ENCODE data around the gene BTG2. TPM values are rescaled to one million over a fixed set of nuclear protein-coding genes. Genes with fewer than 3 reads are reported as not detected.
"Not testable (repeated sequence)": the region's sequence is repeated elsewhere in the genome, so short reads cannot be mapped to it uniquely, and the experiment has no call there.

BTG2 gene
- total RNA-seq = 100 to 1,000 TPM in 1 of 2 donors, 10 to 100 TPM in 1; 82.6 to 157 TPM

GRCh38 chr1:203304919-203305808, at the start of gene BTG2:
TSS of gene BTG2 (plus strand) at chr1:203305519. CDS start at chr1:203305607, 88 bp downstream.
- peak within 1 kb of the TSS; percentile 96 to 97 for H3K27ac Mint-ChIP-seq
- ATAC-seq = peak; percentile 91 to 94
- peaks cover 72 to 76% of the 10 kb centered on the region in 2 donors for H3K4me1 Mint-ChIP-seq (ENCODE audit: low read depth in 2 of 2)
- H3K4me3 Mint-ChIP-seq = peak within 1 kb of the TSS; percentile 97
- peak; percentile 97 for DNase-seq (ENCODE audit: low spot score)
- H3K9me3 Mint-ChIP-seq = no peaks in the 10 kb centered on the region
- no peaks in the 10 kb centered on the region for H3K27me3 Mint-ChIP-seq
- H3K36me3 Mint-ChIP-seq = peaks cover 39% of the 10 kb centered on the region

GRCh38 chr1:203256636-203257035, 48.7 kb upstream of the BTG2 start:
- H3K36me3 Mint-ChIP-seq; H3K9me3 Mint-ChIP-seq; H3K27ac Mint-ChIP-seq; H3K4me3 Mint-ChIP-seq; ATAC-seq; H3K4me1 Mint-ChIP-seq (ENCODE audit: low read depth in 2 of 2); DNase-seq (ENCODE audit: low spot score): not testable (repeated sequence)
- H3K27me3 Mint-ChIP-seq = peaks cover 50 to 65% of the 10 kb centered on the region in 2 donors

GRCh38 chr1:203263496-203263895, 41.8 kb upstream of the BTG2 start:
- Mint-ChIP-seq H3K4me3 (no peak overlapping the region), H3K27me3 (peaks cover 12 to 29% of the 10 kb centered on the region in 2 donors), H3K9me3 (no peaks in the 10 kb centered on the region), H3K4me1 (ENCODE audit: low read depth in 2 of 2) (peaks cover 6 to 10% of the 10 kb centered on the region in 2 donors), H3K27ac (no peak overlapping the region), H3K36me3 (no peaks in the 10 kb centered on the region)
- ATAC-seq = peak in 1 of 2 donors; percentile 51
- no peak for DNase-seq (ENCODE audit: low spot score)

- DNase-seq (ENCODE audit: low spot score) = no peak
- no peaks in the 10 kb centered on the region for H3K9me3 Mint-ChIP-seq
- peaks cover 6 to 10% of the 10 kb centered on the region in 2 donors for H3K4me1 Mint-ChIP-seq (ENCODE audit: low read depth in 2 of 2)
- no peak overlapping the region for H3K4me3 Mint-ChIP-seq
- no peak overlapping the region for H3K27ac Mint-ChIP-seq
- peaks cover 10 to 28% of the 10 kb centered on the region in 2 donors for H3K27me3 Mint-ChIP-seq
- no peak for ATAC-seq
- H3K36me3 Mint-ChIP-seq = no peaks in the 10 kb centered on the region
Measured at GRCh38 chr1:203264052-203264501, 41.2 kb upstream of the BTG2 start.

- peaks cover 6 to 10% of the 10 kb centered on the region in 2 donors for H3K4me1 Mint-ChIP-seq (ENCODE audit: low read depth in 2 of 2)
- DNase-seq (ENCODE audit: low spot score) = no peak
- no peaks in the 10 kb centered on the region for H3K36me3 Mint-ChIP-seq
- H3K27ac Mint-ChIP-seq = no peak overlapping the region
- no peak for ATAC-seq
- peaks cover 5 to 17% of the 10 kb centered on the region in 2 donors for H3K27me3 Mint-ChIP-seq
- no peaks in the 10 kb centered on the region for H3K9me3 Mint-ChIP-seq
- H3K4me3 Mint-ChIP-seq = no peak overlapping the region
Measured at GRCh38 chr1:203265541-203265940, 39.8 kb upstream of the BTG2 start.

GRCh38 chr1:203266140-203266539, 39.2 kb upstream of the BTG2 start:
- H3K36me3 Mint-ChIP-seq; DNase-seq (ENCODE audit: low spot score); H3K4me3 Mint-ChIP-seq; ATAC-seq; H3K27ac Mint-ChIP-seq; H3K9me3 Mint-ChIP-seq: not testable (repeated sequence)
- H3K27me3 Mint-ChIP-seq = peaks cover 0 to 11% of the 10 kb centered on the region in 2 donors
- peaks cover 10 to 14% of the 10 kb centered on the region in 2 donors for H3K4me1 Mint-ChIP-seq (ENCODE audit: low read depth in 2 of 2)

- Mint-ChIP-seq H3K27ac (peak overlapping the region; percentile 73 to 91), H3K4me3 (peak overlapping the region; percentile 78), H3K36me3 (no peaks in the 10 kb centered on the region), H3K4me1 (ENCODE audit: low read depth in 2 of 2) (peaks cover 15 to 20% of the 10 kb centered on the region in 2 donors), H3K27me3 (peaks cover 0 to 3% of the 10 kb centered on the region in 2 donors), H3K9me3 (no peaks in the 10 kb centered on the region)
- ATAC-seq = peak; percentile 78 to 82
- peak; percentile 87 for DNase-seq (ENCODE audit: low spot score)
Measured at GRCh38 chr1:203267347-203267846, 37.9 kb upstream of the BTG2 start.

- no peaks in the 10 kb centered on the region for H3K36me3 Mint-ChIP-seq
Measured at GRCh38 chr1:203267912-203268311, 37.4 kb upstream of the BTG2 start.

GRCh38 chr1:203268901-203269653, 36.2 kb upstream of the BTG2 start:
- H3K36me3 Mint-ChIP-seq = no peaks in the 10 kb centered on the region
- peaks cover 24 to 28% of the 10 kb centered on the region in 2 donors for H3K4me1 Mint-ChIP-seq (ENCODE audit: low read depth in 2 of 2)
- H3K27me3 Mint-ChIP-seq = peaks cover 0 to 3% of the 10 kb centered on the region in 2 donors
- no peak overlapping the region for H3K27ac Mint-ChIP-seq
- ATAC-seq = peak in 1 of 2 donors; percentile 7
- H3K9me3 Mint-ChIP-seq = no peaks in the 10 kb centered on the region
- no peak for DNase-seq (ENCODE audit: low spot score)
- no peak overlapping the region for H3K4me3 Mint-ChIP-seq

More at GRCh38 chr1:203267912-203268311, 37.4 kb upstream of the BTG2 start:
- Mint-ChIP-seq H3K4me3 (peak overlapping the region; percentile 78), H3K27me3 (peaks cover 0 to 3% of the 10 kb centered on the region in 2 donors), H3K9me3 (no peaks in the 10 kb centered on the region), H3K27ac (peak overlapping the region; percentile 73 to 91), H3K4me1 (ENCODE audit: low read depth in 2 of 2) (peaks cover 17 to 20% of the 10 kb centered on the region in 2 donors)
- ATAC-seq = no peak
- no peak for DNase-seq (ENCODE audit: low spot score)

GRCh38 chr1:203269654-203270020, 35.7 kb upstream of the BTG2 start:
- Mint-ChIP-seq H3K4me3 (no peak overlapping the region), H3K36me3 (no peaks in the 10 kb centered on the region), H3K4me1 (ENCODE audit: low read depth in 2 of 2) (peaks cover 28 to 34% of the 10 kb centered on the region in 2 donors), H3K27me3 (peaks cover 0 to 3% of the 10 kb centered on the region in 2 donors), H3K9me3 (no peaks in the 10 kb centered on the region), H3K27ac (no peak overlapping the region)
- ATAC-seq = no peak
- no peak for DNase-seq (ENCODE audit: low spot score)

- ATAC-seq = no peak
- Mint-ChIP-seq H3K27me3 (peaks cover 0 to 3% of the 10 kb centered on the region in 2 donors), H3K36me3 (no peaks in the 10 kb centered on the region), H3K4me3 (no peak overlapping the region), H3K27ac (peak overlapping the region in 1 of 2 donors; percentile 10), H3K9me3 (no peaks in the 10 kb centered on the region), H3K4me1 (ENCODE audit: low read depth in 2 of 2) (peaks cover 36 to 42% of the 10 kb centered on the region in 2 donors)
- DNase-seq (ENCODE audit: low spot score) = no peak
Measured at GRCh38 chr1:203270448-203270847, 34.9 kb upstream of the BTG2 start.

- Mint-ChIP-seq H3K36me3 (no peaks in the 10 kb centered on the region), H3K27ac (peak overlapping the region in 1 of 2 donors; percentile 10), H3K4me1 (ENCODE audit: low read depth in 2 of 2) (peaks cover 41 to 46% of the 10 kb centered on the region in 2 donors), H3K27me3 (peaks cover 0 to 3% of the 10 kb centered on the region in 2 donors), H3K4me3 (no peak overlapping the region), H3K9me3 (no peaks in the 10 kb centered on the region)
- DNase-seq (ENCODE audit: low spot score) (no peak), ATAC-seq (peak; percentile 57 to 69)
Measured at GRCh38 chr1:203271018-203271743, 34.1 kb upstream of the BTG2 start.
